H1 (cell line): Measurements from ENCODE around the gene SYPL1. TPM values are rescaled to one million over a fixed set of nuclear protein-coding genes. Genes with fewer than 3 reads are reported as not detected.

Experiments used
- CTCF ChIA-PET: fragments of 300-600 bp; sonication (Branson Sonifier 250); formaldehyde crosslinking; loops from one replicate; lab custom pipeline; 2021; ENCODE audit not compliant: partially characterized antibody; lab: Charles Lee
- POLR2A ChIA-PET: fragments of 300-600 bp; sonication (Branson Sonifier 250); formaldehyde crosslinking; loops from one replicate; lab custom pipeline; 2021; ENCODE audit warnings: inconsistent platforms; ENCODE audit not compliant: partially characterized antibody; lab: Charles Lee
- DNase-seq, 2 experiments: peaks; one replicate each; pipeline versions ENCODE4 v3.0.0 to v3.0.0-alpha.2; 2010 to 2022; ENCODE audit warnings: low spot score in 2 of 2, low read depth in 1 of 2, mixed read lengths in 1 of 2
- FAIRE-seq: peaks from 2 replicates; lab custom pipeline; 2011; peaks lifted over from hg19 to GRCh38; lab: Jason Lieb, UNC
- H2AFZ ChIP-seq: 2 replicates; pipeline ENCODE4 v1.8.1; 2012; ENCODE audit warnings: low read length, inconsistent platforms
- H2AK5ac ChIP-seq: 2 replicates; pipeline ENCODE4 v1.6.1; 2013; ENCODE audit warnings: low read depth, low read length
- H2BK120ac ChIP-seq: replicated peaks from 2 replicates; pipeline ENCODE3; 2013; ENCODE audit warnings: low read depth, low read length, inconsistent platforms
- H2BK12ac ChIP-seq: 2 replicates; pipeline ENCODE4 v1.6.1; 2013; ENCODE audit warnings: low read depth, low read length
- H2BK15ac ChIP-seq: 2 replicates; pipeline ENCODE4 v1.6.1; 2013; ENCODE audit warnings: low read length
- H2BK20ac ChIP-seq: 2 replicates; pipeline ENCODE4 v1.6.1; 2013; ENCODE audit warnings: low read length
- H2BK5ac ChIP-seq: 2 replicates; pipeline ENCODE4 v1.6.1; 2013; ENCODE audit warnings: low read depth, low read length
- H3K14ac ChIP-seq: 2 replicates; pipeline ENCODE4 v1.6.1; 2013; ENCODE audit warnings: inconsistent platforms; ENCODE audit not compliant: insufficient read length
- H3K18ac ChIP-seq: 2 replicates; pipeline ENCODE4 v1.6.1; 2013; ENCODE audit warnings: low read length; ENCODE audit errors: extremely low read depth
- H3K23ac ChIP-seq: 2 replicates; pipeline ENCODE4 v1.6.1; 2013; ENCODE audit warnings: inconsistent platforms; ENCODE audit not compliant: insufficient read length
- H3K23me2 ChIP-seq: 2 replicates; pipeline ENCODE4 v1.6.1; 2013; ENCODE audit warnings: low read depth, low read length
- H3K27ac ChIP-seq: 2 replicates; pipeline ENCODE4 v1.6.1; 2011; ENCODE audit warnings: low read depth, low read length, inconsistent platforms
- H3K27me3 ChIP-seq, 4 experiments: replicated peaks in 1 of 4; 1 replicate in 1 of 4; 2 replicates in 3 of 4; pipeline versions ENCODE4 v1.6.1 to v1.8.1; 2011 to 2013; ENCODE audit warnings: low read length in 3 of 4, mild to moderate bottlenecking in 3 of 4, inconsistent platforms in 2 of 4, mixed read lengths in 2 of 4, moderate library complexity in 1 of 4; ENCODE audit not compliant: control insufficient read depth in 3 of 4, insufficient read depth in 3 of 4; ENCODE audit errors: extremely low read depth in 1 of 4
- H3K36me3 ChIP-seq, 4 experiments: 2 replicates each; pipeline versions ENCODE4 v1.6.1 to v1.8.1; 2011 to 2013; ENCODE audit warnings: mild to moderate bottlenecking in 4 of 4, low read length in 3 of 4, moderate library complexity in 2 of 4, control low read depth in 1 of 4, inconsistent platforms in 1 of 4; ENCODE audit not compliant: insufficient read depth in 4 of 4, control insufficient read depth in 2 of 4
- H3K4ac ChIP-seq: replicated peaks from 2 replicates; pipeline ENCODE3; 2013; ENCODE audit warnings: low read length, low read depth, mixed read lengths, inconsistent platforms; ENCODE audit not compliant: insufficient read length
- H3K4me1 ChIP-seq, 4 experiments: replicated peaks in 1 of 4; 1 replicate in 1 of 4; 2 replicates in 3 of 4; pipeline versions ENCODE4 v1.6.1 to v1.8.1; 2011 to 2013; ENCODE audit warnings: low read length in 3 of 4, inconsistent platforms in 2 of 4, mixed read lengths in 1 of 4; ENCODE audit not compliant: insufficient read depth in 4 of 4, control insufficient read depth in 3 of 4
- H3K4me2 ChIP-seq, 2 experiments: 2 replicates each; pipeline versions ENCODE4 v1.6.1 to v1.8.1; 2011 to 2013; ENCODE audit warnings: low read depth in 2 of 2, low read length in 2 of 2, control low read depth in 1 of 2, inconsistent platforms in 1 of 2, mild to moderate bottlenecking in 1 of 2; ENCODE audit not compliant: insufficient read depth in 1 of 2
- H3K4me3 ChIP-seq, 4 experiments: fragments of 200-600, 300-600 bp in 1 of 4; sonication (generic), shearing (Covaris generic), sonication (Bioruptor Twin) in 1 of 4; 2 replicates each; pipeline versions ENCODE4 v1.5.1 to v1.8.1; 2011 to 2016; ENCODE audit warnings: low read length in 4 of 4, low read depth in 3 of 4, control low read depth in 2 of 4, inconsistent platforms in 2 of 4, mild to moderate bottlenecking in 2 of 4, mixed read lengths in 1 of 4, moderate library complexity in 1 of 4; ENCODE audit not compliant: insufficient read depth in 2 of 4; ENCODE audit errors: extremely low read depth in 1 of 4
- H3K56ac ChIP-seq: replicated peaks from 2 replicates; pipeline ENCODE3; 2013; ENCODE audit warnings: low read depth, mild to moderate bottlenecking, mixed read lengths, low read length, inconsistent platforms; ENCODE audit not compliant: insufficient read length
- H3K79me1 ChIP-seq: 2 replicates; pipeline ENCODE4 v1.6.1; 2013; ENCODE audit warnings: low read depth, low read length, control low read depth
- H3K79me2 ChIP-seq, 2 experiments: 2 replicates each; pipeline versions ENCODE4 v1.6.1 to v1.8.1; 2012 to 2013; ENCODE audit warnings: low read length in 2 of 2, mild to moderate bottlenecking in 2 of 2, inconsistent platforms in 1 of 2; ENCODE audit not compliant: insufficient read depth in 2 of 2, control insufficient read depth in 1 of 2
- H3K9ac ChIP-seq, 4 experiments: replicated peaks in 1 of 4; 1 replicate in 1 of 4; 2 replicates in 3 of 4; pipeline versions ENCODE4 v1.6.1 to v1.8.1; 2011 to 2013; ENCODE audit warnings: low read depth in 3 of 4, low read length in 3 of 4, control low read depth in 2 of 4, mild to moderate bottlenecking in 2 of 4, moderate library complexity in 2 of 4, inconsistent platforms in 1 of 4; ENCODE audit errors: extremely low read depth in 1 of 4
- H3K9me3 ChIP-seq, 2 experiments: 2 replicates each; pipeline versions ENCODE4 v1.6.1 to v1.8.1; 2012 to 2013; ENCODE audit warnings: mild to moderate bottlenecking in 2 of 2, moderate library complexity in 2 of 2, control low read depth in 1 of 2, inconsistent platforms in 1 of 2, low read depth in 1 of 2, low read length in 1 of 2, mixed read lengths in 1 of 2; ENCODE audit not compliant: insufficient read depth in 2 of 2
- H4K20me1 ChIP-seq, 2 experiments: replicated peaks in 1 of 2; 2 replicates each; pipeline versions ENCODE3 to v1.8.1; 2011 to 2013; ENCODE audit warnings: inconsistent platforms in 2 of 2, low read length in 2 of 2, mild to moderate bottlenecking in 1 of 2; ENCODE audit not compliant: insufficient read depth in 2 of 2, control insufficient read depth in 1 of 2
- H4K5ac ChIP-seq: 2 replicates; pipeline ENCODE4 v1.6.1; 2013; ENCODE audit warnings: low read length, low read depth, mixed read lengths, inconsistent platforms; ENCODE audit not compliant: insufficient read length
- H4K8ac ChIP-seq: 2 replicates; pipeline ENCODE4 v1.8.0; 2013; ENCODE audit warnings: mild to moderate bottlenecking, moderate library complexity, low read length, inconsistent platforms; ENCODE audit not compliant: insufficient read depth; ENCODE audit errors: extremely low read depth
- H4K91ac ChIP-seq: replicated peaks from 2 replicates; pipeline ENCODE3; 2013; ENCODE audit warnings: low read length, mixed read lengths, inconsistent platforms; ENCODE audit not compliant: insufficient read length
- BCL11A ChIP-seq, 2 experiments: IDR thresholded peaks; one replicate each; pipeline ENCODE4 v1.6.1; 2011; ENCODE audit warnings: low read depth in 2 of 2, low read length in 2 of 2, mild to moderate bottlenecking in 2 of 2
- CBX8 ChIP-seq: fragments of 300-800, 300-1000 bp; sonication (generic); IDR thresholded peaks from 2 replicates; pipeline ENCODE4 v1.7.1; 2016; ENCODE audit warnings: low read depth, low read length, borderline replicate concordance
- CEBPB ChIP-seq: IDR thresholded peaks from 2 replicates; pipeline ENCODE4 v1.6.1; 2012; ENCODE audit warnings: low read depth, low read length
- CHD1 ChIP-seq: IDR thresholded peaks from 2 replicates; pipeline ENCODE4 v1.6.1; 2012; ENCODE audit warnings: low read depth, low read length, improper control_type of control experiment
- EZH2 ChIP-seq: fragments of 200-600 bp; sonication (generic); IDR thresholded peaks from 2 replicates; pipeline ENCODE4 v1.7.1; 2012; ENCODE audit warnings: low read depth, mild to moderate bottlenecking, moderate library complexity, low read length, inconsistent platforms; ENCODE audit not compliant: severe bottlenecking
- GABPA ChIP-seq: IDR thresholded peaks from 2 replicates; pipeline ENCODE4 v1.6.1; 2011; ENCODE audit warnings: mild to moderate bottlenecking, low read length, moderate library complexity, borderline replicate concordance; ENCODE audit not compliant: insufficient read depth
- KDM1A ChIP-seq: fragments of 200-600, 300-600 bp; sonication (generic); IDR thresholded peaks from 2 replicates; pipeline ENCODE4 v1.7.1; 2016; ENCODE audit warnings: mild to moderate bottlenecking, low read length, borderline replicate concordance
- POLR2A ChIP-seq, 2 experiments: IDR thresholded peaks; 1 replicate in 1 of 2; 2 replicates in 1 of 2; pipeline ENCODE4 v1.6.1; 2011; ENCODE audit warnings: low read depth in 2 of 2, low read length in 2 of 2, mild to moderate bottlenecking in 2 of 2; ENCODE audit errors: control extremely low read depth in 1 of 2
- RXRA ChIP-seq: IDR thresholded peaks from 2 replicates; pipeline ENCODE4 v1.6.1; 2011; ENCODE audit warnings: low read depth, mild to moderate bottlenecking, low read length, moderate library complexity; ENCODE audit not compliant: insufficient read depth
- SRF ChIP-seq: IDR thresholded peaks from 2 replicates; pipeline ENCODE4 v1.6.1; 2011; ENCODE audit warnings: mild to moderate bottlenecking, low read depth, low read length, moderate library complexity
- USF2 ChIP-seq: IDR thresholded peaks from 2 replicates; pipeline ENCODE4 v1.6.1; 2011; ENCODE audit warnings: low read length, improper control_type of control experiment
- WGBS, 2 experiments: shearing (Covaris generic) in 1 of 2; methylation state at CpG; one replicate each; pipeline versions ENCODE4 v1.1.6 to v1.1.7; 2013 to 2015; ENCODE audit warnings: low lambda C conversion rate in 2 of 2, mixed read lengths in 2 of 2, inconsistent platforms in 1 of 2, low coverage in 1 of 2, missing lambda C conversion rate in 1 of 2; ENCODE audit not compliant: insufficient replicate concordance in 2 of 2, insufficient coverage in 1 of 2, insufficient read length in 1 of 2; ENCODE audit errors: extremely low coverage in 1 of 2, missing lambda C conversion rate in 1 of 2; 5-methylcytosine and 5-hydroxymethylcytosine counted together
- polyA plus RNA-seq, 7 experiments: library from polyadenylated mRNA; depleted of rRNA in 3 of 7; stranded (reverse) in 5 of 7; unstranded in 2 of 7; fragments of >200 nt in 5 of 7; fragments of 200-250 nt in 2 of 7; gene quantifications; 1 replicate in 5 of 7; 2 replicates in 1 of 7; 4 replicates in 1 of 7; pipeline versions ENCODE4 v1.2.1 to v1.2.3, GENCODE V29; 2011 to 2013; ENCODE audit warnings: missing spikeins in 2 of 7, mixed read lengths in 2 of 7
- total RNA-seq: library from RNA; stranded (reverse); fragmentation: NEBNext Ultra II Directional; extraction: Animal tissue kit (Norgen Biotek cat#: 25700); gene quantifications from 2 replicates; pipeline ENCODE4 v1.2.1, GENCODE V29; 2021

SYPL1 gene
- total and polyA plus RNA-seq, 2 of the 8 experiments (the other 6 are each of a cell fraction or from before 2014, with no cell fraction given) = 44.9 to 57.7 TPM

GRCh38 chr7:106047184-106047583 is 64.9 kb downstream of the SYPL1 start:
- CTCF ChIA-PET = interaction anchor here (0.8 to 13.5 kb wide), 17 partner anchors 8 to 310 kb away, joined by 3 to 265 read pairs (median 4); no protein-coding TSS in a partner anchor
- H2AFZ ChIP-seq = no peak overlapping the region
- no peak overlapping the region for H3K14ac ChIP-seq
- H3K79me2 ChIP-seq = no peaks in the 10 kb centered on the region
- H2AK5ac ChIP-seq = no peak overlapping the region
- no peaks in the 10 kb centered on the region for H4K20me1 ChIP-seq
- H2BK12ac ChIP-seq = no peak overlapping the region
- no peak overlapping the region for H4K91ac ChIP-seq
- FAIRE-seq (no peak), DNase-seq (no peak)
- H3K4ac ChIP-seq = no peak overlapping the region
- H3K4me1 ChIP-seq = peaks cover 0 to 8% (median 0%) of the 10 kb centered on the region in 4 experiments; a peak in 3 of 7 replicates
- H3K27ac ChIP-seq = no peak overlapping the region
- H3K4me3 ChIP-seq = no peak overlapping the region
- H2BK20ac ChIP-seq = no peak overlapping the region
- H4K5ac ChIP-seq = no peak overlapping the region
- no peak overlapping the region for H3K18ac ChIP-seq
- H3K79me1 ChIP-seq = no peaks in the 10 kb centered on the region
- no peak overlapping the region for H3K56ac ChIP-seq
- no peak overlapping the region for H4K8ac ChIP-seq
- whole genome bisulfite sequencing, 2 experiments = 98% methylated on average over 5 of the region's 5 CpGs; no CpG with 5 or more reads in 1 of the 2 experiments
- no peaks in the 10 kb centered on the region for H3K23me2 ChIP-seq
- TF ChIP-seq GABPA = no peak
- TF ChIP-seq RXRA = no peak
- no peak for TF ChIP-seq CEBPB
- TF ChIP-seq USF2 = no peak
- TF ChIP-seq EZH2 = no peak
- TF ChIP-seq BCL11A (IDR thresholded peaks at IDR 0.05; ENCODE audit: low read depth in 2 of 2, low read length in 2 of 2) = no peak
- TF ChIP-seq CBX8 = no peak
- TF ChIP-seq CHD1 = no peak
- TF ChIP-seq SRF = no peak
- no peak for TF ChIP-seq KDM1A
- no peak for TF ChIP-seq POLR2A (IDR thresholded peaks at IDR 0.05; ENCODE audit: control extremely low read depth in 1 of 2, low read depth in 2 of 2, low read length in 2 of 2)
- no peaks in the 10 kb centered on the region for H3K36me3 ChIP-seq
- H3K23ac ChIP-seq = no peak overlapping the region
- no peak overlapping the region for H3K9ac ChIP-seq
- H2BK120ac ChIP-seq = no peak overlapping the region
- no peaks in the 10 kb centered on the region for H3K27me3 ChIP-seq
- H2BK15ac ChIP-seq = no peak overlapping the region
- H2BK5ac ChIP-seq = no peak overlapping the region
- POLR2A ChIA-PET = interaction anchor here (0.6 kb wide), 1 partner anchor 100 kb away, joined by 4 read pairs; no protein-coding TSS in a partner anchor
- no peak overlapping the region for H3K4me2 ChIP-seq
- no peaks in the 10 kb centered on the region for H3K9me3 ChIP-seq
